ENCODE data around the gene PNKD.

Gene PNKD

DNA sequence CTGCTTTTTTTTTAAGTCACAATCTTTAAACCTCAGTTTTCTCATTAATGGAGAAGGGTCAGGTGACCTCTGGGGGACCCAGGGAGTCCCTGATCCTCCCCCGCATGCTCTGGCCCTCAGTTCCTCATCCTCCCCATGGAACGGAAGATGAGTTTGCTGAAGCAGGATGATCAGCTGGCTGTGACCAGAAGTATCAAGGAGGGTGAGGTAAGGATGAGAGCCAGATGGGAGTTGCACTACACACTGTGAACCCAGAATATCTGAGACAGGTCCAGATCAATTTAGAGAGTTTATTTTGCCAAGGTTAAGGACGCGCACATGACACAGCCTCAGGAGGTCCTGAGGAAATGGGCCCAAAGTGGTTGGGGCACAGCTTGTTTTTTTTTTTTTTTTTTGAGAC is 90.1 kb downstream of the PNKD start:
- no peak for TF ChIP-seq TEAD4 (IDR thresholded peaks at IDR 0.05)

DNA sequence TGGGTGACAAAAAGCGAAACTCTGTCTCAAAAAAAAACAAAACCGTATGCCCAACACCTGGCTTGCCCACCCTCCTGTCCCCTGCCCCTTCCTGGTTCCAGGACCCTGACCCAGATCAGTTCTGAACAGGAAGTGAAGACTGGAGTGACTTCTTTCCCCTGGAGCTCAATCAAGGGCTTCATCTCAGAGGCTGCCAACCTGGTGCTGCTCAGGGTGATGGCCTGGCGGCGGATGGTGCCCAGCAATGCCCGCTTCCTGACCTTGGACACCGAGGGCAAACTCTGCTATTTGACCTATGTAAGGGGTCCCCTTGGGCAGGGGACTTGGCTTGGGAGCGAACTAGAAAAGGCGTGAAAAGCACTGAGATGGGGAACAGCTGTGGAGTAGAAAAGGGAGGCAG is 92.3 kb downstream of the PNKD start:
- TF ChIP-seq YY1 (IDR thresholded peaks at IDR 0.05; ENCODE audit: low read depth) (no peak), NFIC (IDR thresholded peaks at IDR 0.05) (no peak), FOXM1 (IDR thresholded peaks at IDR 0.05; ENCODE audit: borderline replicate concordance, low read depth) (no peak), TAF1 (IDR thresholded peaks at IDR 0.05; ENCODE audit: low read depth) (no peak), CREB1 (IDR thresholded peaks at IDR 0.05; ENCODE audit: low read depth) (no peak), EGR1 (IDR thresholded peaks at IDR 0.05) (no peak), RAD21 (IDR thresholded peaks at IDR 0.05; ENCODE audit: low read depth) (no peak), TCF12 (IDR thresholded peaks at IDR 0.05; ENCODE audit: low read depth) (no peak), ZBTB7A (IDR thresholded peaks at IDR 0.05; ENCODE audit: low read depth) (no peak), EP300 (IDR thresholded peaks at IDR 0.05; ENCODE audit: borderline replicate concordance) (no peak)
- TF ChIP-seq, protein P1, sequence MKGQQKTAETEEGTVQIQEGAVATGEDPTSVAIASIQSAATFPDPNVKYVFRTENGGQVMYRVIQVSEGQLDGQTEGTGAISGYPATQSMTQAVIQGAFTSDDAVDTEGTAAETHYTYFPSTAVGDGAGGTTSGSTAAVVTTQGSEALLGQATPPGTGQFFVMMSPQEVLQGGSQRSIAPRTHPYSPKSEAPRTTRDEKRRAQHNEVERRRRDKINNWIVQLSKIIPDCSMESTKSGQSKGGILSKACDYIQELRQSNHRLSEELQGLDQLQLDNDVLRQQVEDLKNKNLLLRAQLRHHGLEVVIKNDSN (IDR thresholded peaks at IDR 0.05), result no peak
- TF ChIP-seq, protein P2, sequence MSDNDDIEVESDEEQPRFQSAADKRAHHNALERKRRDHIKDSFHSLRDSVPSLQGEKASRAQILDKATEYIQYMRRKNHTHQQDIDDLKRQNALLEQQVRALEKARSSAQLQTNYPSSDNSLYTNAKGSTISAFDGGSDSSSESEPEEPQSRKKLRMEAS (IDR thresholded peaks at IDR 0.05), result no peak
- TF ChIP-seq, protein P3, sequence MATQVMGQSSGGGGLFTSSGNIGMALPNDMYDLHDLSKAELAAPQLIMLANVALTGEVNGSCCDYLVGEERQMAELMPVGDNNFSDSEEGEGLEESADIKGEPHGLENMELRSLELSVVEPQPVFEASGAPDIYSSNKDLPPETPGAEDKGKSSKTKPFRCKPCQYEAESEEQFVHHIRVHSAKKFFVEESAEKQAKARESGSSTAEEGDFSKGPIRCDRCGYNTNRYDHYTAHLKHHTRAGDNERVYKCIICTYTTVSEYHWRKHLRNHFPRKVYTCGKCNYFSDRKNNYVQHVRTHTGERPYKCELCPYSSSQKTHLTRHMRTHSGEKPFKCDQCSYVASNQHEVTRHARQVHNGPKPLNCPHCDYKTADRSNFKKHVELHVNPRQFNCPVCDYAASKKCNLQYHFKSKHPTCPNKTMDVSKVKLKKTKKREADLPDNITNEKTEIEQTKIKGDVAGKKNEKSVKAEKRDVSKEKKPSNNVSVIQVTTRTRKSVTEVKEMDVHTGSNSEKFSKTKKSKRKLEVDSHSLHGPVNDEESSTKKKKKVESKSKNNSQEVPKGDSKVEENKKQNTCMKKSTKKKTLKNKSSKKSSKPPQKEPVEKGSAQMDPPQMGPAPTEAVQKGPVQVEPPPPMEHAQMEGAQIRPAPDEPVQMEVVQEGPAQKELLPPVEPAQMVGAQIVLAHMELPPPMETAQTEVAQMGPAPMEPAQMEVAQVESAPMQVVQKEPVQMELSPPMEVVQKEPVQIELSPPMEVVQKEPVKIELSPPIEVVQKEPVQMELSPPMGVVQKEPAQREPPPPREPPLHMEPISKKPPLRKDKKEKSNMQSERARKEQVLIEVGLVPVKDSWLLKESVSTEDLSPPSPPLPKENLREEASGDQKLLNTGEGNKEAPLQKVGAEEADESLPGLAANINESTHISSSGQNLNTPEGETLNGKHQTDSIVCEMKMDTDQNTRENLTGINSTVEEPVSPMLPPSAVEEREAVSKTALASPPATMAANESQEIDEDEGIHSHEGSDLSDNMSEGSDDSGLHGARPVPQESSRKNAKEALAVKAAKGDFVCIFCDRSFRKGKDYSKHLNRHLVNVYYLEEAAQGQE (IDR thresholded peaks at IDR 0.05; ENCODE audit: low read depth), result no peak

DNA sequence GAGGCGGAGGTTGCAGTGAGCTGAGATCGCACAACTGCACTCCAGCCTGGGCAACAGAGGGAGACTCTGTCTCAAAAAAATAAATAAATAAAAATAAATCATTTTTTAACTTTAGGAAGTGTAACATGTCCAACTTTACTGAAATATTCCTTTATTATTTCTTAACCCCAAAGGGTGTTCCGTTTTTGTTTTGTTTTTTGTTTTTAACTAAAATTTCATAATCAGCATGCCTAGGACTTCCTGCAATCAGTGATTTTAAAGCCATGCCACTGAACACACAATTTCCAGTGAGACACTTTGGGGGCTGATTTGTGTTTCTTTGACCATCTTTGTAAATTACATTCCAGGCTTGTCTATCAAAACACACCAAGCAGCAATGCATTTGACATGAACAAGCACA is 93.4 kb downstream of the PNKD start:
- TF ChIP-seq, protein P3 (IDR thresholded peaks at IDR 0.05; ENCODE audit: low read depth), result no peak
- TF ChIP-seq CEBPB (IDR thresholded peaks at IDR 0.05) (no peak), YY1 (IDR thresholded peaks at IDR 0.05; ENCODE audit: low read depth) (no peak), TAF1 (IDR thresholded peaks at IDR 0.05; ENCODE audit: low read depth) (no peak), EGR1 (IDR thresholded peaks at IDR 0.05) (no peak), RAD21 (IDR thresholded peaks at IDR 0.05; ENCODE audit: low read depth) (no peak)

DNA sequence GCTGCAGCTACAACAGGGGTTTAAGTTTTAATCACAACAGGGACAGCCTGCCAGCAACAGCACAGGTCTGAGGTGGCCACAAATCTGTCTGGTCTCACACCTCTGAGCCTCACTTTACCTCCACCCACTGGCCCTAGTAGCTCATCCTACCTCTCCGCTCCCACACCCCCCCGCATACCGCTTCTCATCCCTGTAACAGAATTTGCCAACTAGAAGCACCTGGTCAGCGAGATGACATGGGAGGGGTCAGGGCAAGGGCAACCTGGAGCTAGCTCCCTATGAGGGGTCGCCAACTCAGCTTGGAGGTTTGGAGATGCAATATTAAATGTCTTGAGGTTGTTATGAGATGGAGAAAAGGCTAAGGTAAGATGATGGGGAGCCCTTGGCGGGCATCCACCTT is 93.9 kb downstream of the PNKD start:
- no peak for TF ChIP-seq TAF1 (IDR thresholded peaks at IDR 0.05; ENCODE audit: low read depth)
- no peak for TF ChIP-seq ZBTB7A (IDR thresholded peaks at IDR 0.05; ENCODE audit: low read depth)
- no peak for TF ChIP-seq CREB1 (IDR thresholded peaks at IDR 0.05; ENCODE audit: low read depth)

DNA sequence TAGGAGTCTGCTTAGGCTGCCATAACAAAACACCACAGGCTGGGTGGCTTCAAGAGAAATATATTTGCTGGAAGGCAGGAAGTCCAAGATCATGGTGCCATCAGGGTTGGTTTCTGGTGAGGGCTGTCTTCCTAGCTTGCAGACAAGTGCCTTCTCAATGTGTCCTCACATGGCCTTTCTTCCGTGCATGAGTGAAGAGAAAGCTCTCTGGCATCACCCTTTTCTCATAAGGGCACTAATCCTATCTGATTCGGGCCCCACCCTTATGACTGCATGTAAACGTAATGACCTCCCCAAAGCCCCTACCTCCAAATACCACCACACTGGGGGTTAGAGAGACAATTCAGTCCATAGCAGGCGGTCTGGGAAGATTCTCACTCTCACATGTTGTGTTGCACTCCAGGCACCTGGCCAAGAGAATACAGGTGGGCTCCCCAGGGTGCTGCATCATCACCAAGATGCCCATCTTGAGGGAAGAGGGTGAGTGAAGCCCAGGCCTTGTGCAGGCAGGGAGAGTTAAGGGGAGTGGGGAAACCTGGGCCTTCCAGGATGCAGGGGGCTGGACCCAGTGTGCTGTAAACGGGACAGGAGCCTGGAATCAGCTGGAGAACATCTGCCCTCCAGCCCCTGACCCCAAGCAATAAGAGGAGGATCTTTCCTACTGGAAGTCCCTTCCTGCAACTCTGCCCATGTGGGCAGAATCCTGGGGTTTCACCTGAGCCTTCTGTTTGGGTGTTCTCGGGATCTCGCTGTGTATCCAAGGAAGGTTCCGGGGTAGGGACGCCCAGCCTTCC is 96.5 kb downstream of the PNKD start:
- TF ChIP-seq CREB1 (IDR thresholded peaks at IDR 0.05; ENCODE audit: low read depth), result no peak
- TF ChIP-seq CEBPB (IDR thresholded peaks at IDR 0.05), result no peak
- TF ChIP-seq RAD21 (IDR thresholded peaks at IDR 0.05; ENCODE audit: low read depth), result no peak
- no peak for TF ChIP-seq FOXM1 (IDR thresholded peaks at IDR 0.05; ENCODE audit: borderline replicate concordance, low read depth)
- no peak for TF ChIP-seq ZBTB7A (IDR thresholded peaks at IDR 0.05; ENCODE audit: low read depth)

DNA sequence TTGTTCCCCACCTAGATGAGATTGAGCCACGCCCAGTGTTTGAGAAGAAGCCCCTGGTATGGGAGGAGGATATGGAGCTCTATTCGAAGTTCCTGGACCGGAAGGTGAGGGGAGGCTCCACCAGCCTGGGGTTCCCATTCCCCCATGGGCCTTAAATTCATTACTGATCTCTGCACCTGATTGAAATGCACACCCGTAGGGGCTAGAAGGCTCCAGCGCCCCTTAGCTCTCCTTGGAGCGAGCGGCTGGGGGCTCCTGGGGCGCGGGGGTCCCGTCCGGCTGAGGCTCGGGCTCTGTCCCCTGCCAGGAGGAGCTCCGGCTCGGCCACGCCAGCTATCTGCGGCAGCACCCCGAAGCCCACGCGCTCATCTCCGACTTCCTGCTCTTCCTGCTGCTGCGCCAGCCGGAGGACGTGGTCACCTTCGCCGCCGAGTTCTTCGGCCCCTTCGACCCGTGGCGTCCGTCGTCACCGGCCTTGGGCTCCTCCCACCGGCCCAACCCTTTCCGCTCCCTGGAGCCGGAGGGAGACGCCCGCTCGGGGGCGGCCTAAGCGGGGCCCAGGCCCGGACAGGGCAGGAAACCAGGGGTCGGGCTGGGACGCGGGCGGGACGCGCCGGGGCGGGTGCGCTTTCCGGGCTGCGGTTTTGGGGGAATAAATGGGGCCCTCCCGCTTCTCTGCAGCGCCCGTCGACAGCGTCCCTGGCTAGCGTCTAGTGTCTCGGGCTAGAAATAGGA is 97.3 kb downstream of the PNKD start:
- TF ChIP-seq TEAD4 (IDR thresholded peaks at IDR 0.05) (no peak), ZBTB7A (IDR thresholded peaks at IDR 0.05; ENCODE audit: low read depth) (peak; percentile 89), EP300 (IDR thresholded peaks at IDR 0.05; ENCODE audit: borderline replicate concordance) (no peak), FOXM1 (IDR thresholded peaks at IDR 0.05; ENCODE audit: borderline replicate concordance, low read depth) (no peak), EGR1 (IDR thresholded peaks at IDR 0.05) (peak; percentile 40; the same call in 1 of the 2 replicates), NFIC (IDR thresholded peaks at IDR 0.05) (0 out of 2 replicates have a peak, but pooled peaks have one; percentile 12), CEBPB (IDR thresholded peaks at IDR 0.05) (no peak), TAF1 (IDR thresholded peaks at IDR 0.05; ENCODE audit: low read depth) (peak; percentile 76), TCF12 (IDR thresholded peaks at IDR 0.05; ENCODE audit: low read depth) (peak; percentile 37; the same call in 1 of the 2 replicates), YY1 (IDR thresholded peaks at IDR 0.05; ENCODE audit: low read depth) (0 out of 2 replicates have a peak, but pooled peaks have one; percentile 18), CREB1 (IDR thresholded peaks at IDR 0.05; ENCODE audit: low read depth) (no peak; the same call in 1 of the 2 replicates), RAD21 (IDR thresholded peaks at IDR 0.05; ENCODE audit: low read depth) (no peak; the same call in 1 of the 2 replicates)
- TF ChIP-seq, protein P3 (IDR thresholded peaks at IDR 0.05; ENCODE audit: low read depth), result no peak
- TF ChIP-seq, protein P2 (IDR thresholded peaks at IDR 0.05), result peak; percentile 85
- TF ChIP-seq, protein P1 (IDR thresholded peaks at IDR 0.05), result peak; percentile 16; the same call in 1 of the 2 replicates
